DMS114 treated with DMSO at 0.1 percent for 48 hours (cell line): ENCODE measurements around the gene CCDC191.

Experiments used
- DNase-seq: peaks from one replicate; lab custom pipeline; 2025; ENCODE audit not compliant: unreplicated experiment; lab: John Stamatoyannopoulos, UW

CCDC191 gene, protein sequence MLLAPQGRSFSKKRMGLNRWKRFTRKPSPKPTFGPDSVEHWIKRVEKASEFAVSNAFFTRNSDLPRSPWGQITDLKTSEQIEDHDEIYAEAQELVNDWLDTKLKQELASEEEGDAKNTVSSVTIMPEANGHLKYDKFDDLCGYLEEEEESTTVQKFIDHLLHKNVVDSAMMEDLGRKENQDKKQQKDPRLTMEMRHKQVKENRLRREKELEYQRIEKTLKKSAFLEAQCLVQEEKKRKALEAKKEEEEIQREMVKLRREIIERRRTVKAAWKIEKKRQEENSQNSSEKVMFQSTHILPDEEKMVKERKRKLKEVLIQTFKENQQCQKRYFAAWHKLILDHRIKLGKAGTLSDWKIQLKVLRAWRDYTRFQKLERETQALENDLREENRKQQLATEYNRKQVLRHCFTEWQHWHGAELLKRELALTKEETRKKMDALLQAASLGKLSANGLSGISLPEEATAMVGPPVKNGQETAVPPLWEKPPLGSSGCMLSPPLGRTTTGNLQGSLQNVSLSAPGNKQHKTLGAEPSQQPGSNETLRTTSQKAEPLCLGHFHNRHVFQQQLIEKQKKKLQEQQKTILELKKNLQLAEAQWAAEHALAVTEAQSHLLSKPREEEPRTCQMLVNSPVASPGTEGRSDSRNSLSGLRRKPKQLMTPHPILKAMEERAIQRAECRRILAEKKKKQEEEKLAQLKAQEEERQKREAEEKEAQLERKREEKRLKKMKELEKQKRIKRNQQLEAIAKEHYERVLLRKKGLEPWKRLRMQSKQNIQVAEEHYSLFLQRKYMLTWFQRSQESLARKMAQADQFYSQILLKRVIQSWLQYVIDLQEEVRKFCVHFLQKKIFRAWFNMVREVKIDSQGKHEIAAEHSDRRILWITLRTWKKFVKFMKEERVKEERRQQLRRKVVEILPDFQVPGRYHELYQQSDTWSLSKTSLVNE

DNA sequence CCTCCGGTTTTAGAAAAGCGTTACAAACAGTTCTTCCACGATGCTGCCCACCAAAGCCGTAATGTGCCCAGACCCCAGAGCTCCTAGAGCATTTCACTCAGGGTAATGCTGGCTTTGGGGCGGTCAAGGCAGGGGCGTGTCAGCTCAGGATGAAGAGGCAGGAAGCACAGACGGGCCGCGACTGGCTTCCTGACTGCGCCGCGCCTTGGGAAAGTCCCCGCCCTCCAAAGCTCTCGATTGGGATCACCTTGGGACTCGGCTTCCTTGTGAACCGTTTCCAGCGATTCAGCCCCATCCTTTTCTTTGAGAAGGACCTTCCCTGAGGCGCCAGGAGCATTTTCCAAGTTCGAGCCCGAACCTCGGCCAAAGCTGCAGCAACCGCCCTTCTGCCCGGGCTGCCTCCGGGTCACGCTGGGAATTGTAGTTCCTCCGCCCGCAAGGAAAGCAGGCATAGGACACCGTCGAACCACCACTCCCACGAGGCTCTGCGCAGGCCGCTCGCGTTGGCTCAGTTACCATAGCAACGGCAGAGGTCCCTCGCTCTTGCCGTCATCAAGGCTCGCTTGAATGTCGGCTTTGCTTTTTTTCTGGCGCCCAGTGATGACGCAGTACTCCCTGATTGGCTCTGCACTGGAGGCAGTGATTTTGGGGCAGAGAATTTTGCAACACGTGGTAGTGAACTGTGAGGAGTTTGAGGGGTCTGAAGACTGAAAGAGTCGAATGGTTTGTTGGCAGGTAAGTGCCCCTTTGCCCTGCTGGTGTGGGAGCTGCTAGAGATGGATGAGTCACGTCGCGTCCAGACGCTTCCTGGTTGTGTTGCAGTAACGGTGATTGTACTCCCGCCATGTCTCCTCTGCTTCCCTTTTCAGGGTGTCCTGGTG, at the start of gene CCDC191, which contains the start of gene QTRT2:
Gene CCDC191 (minus strand): TSS at position 397 of the 881 bp plus-strand sequence. CDS start 60 bp downstream, at position 337.
Gene QTRT2 (plus strand): TSS at position 608 of the 881 bp plus-strand sequence. CDS start 8,521 bp downstream, outside the sequence.
- DNase-seq = peak; percentile 98

DNA sequence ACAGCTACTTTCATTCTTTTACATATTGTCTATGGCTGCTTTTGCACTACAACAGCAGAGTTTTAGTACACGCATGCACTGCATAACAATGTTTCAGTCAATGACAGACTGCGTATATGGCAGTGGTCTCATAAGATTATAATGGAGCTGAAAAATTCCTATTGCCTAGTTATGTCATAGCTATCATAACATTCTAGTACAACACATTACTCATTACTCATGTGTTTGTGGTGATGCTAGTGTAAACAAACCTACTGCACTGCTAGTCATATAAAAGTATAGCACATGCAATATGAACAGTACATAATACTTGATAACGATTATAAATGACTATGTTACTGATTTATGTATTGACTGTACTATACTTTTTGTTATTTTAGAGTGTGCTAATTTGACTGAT, 48.1 kb upstream of the CCDC191 start:
- DNase-seq = no peak

- DNase-seq = no peak
Observed at GRCh38 chr3:114103858-114104257, 47.5 kb upstream of the CCDC191 start.

DNA sequence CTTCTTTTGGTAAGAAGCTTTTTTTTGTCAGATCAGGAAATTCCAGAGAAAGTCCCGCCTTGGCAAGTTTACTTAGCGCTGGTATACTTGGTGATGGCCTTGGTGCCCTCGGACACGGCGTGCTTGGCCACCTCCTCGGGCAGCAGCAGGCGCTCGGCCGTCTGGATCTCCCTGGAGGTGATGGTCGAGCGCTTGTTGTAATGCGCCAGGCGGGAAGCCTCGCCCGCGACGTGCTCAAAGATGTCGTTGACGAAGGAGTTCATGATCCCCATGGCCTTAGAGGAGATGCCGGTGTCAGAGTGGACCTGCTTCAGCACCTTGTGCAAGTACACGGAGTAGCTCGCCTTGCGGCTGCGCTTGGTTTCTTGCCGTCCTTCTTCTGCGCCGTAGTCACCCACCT, 46.9 kb upstream of the CCDC191 start:
- DNase-seq = no peak

DNA sequence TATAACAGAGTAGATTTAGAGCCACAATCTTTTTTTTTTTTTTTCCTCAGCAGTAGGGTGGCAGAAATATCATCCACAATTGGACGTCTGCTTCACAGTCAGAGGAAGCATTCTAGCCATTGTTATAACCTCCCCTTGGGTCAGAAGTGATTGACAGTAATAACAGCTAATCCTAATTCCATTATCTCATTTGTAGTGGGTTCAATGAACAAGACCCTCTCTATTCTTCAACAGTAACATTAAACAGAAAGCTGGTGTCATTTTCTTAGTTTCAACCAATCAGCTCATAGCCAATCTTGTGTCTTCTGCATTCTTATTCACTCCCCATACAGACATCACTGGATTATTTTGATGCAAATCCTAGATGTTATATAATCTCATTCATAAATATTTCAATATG, 44.8 kb upstream of the CCDC191 start:
- DNase-seq = no peak

- no peak for DNase-seq
Observed at GRCh38 chr3:114095796-114096195, 39.5 kb upstream of the CCDC191 start.

GRCh38 chr3:114093596-114093995, 37.3 kb upstream of the CCDC191 start:
- no peak for DNase-seq

- no peak for DNase-seq
Observed at GRCh38 chr3:114093016-114093380, 36.7 kb upstream of the CCDC191 start.

- DNase-seq = no peak
Observed at GRCh38 chr3:114092151-114093015, 36.1 kb upstream of the CCDC191 start.

DNA sequence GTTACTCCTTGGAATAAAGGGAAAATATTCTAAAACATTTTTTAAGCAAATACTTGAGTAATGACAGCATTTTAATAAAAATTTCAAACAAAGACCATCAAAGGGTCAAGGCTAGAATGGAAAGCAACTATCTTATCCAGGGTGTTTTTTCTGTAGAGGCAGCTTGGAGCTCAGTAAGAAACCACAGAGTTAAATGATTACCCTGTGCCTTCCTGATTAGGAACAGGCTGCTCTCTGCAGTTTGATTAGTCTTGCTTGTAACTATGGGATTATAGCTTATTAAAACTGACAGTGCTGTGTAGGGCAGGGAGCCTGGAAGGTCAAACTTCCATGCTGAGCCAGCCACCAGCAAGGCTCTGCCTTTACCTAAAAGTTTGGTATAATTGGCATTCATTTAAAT, 33.3 kb upstream of the CCDC191 start:
- no peak for DNase-seq

- no peak for DNase-seq
Observed at GRCh38 chr3:114086356-114086755, 30.0 kb upstream of the CCDC191 start.

DNA sequence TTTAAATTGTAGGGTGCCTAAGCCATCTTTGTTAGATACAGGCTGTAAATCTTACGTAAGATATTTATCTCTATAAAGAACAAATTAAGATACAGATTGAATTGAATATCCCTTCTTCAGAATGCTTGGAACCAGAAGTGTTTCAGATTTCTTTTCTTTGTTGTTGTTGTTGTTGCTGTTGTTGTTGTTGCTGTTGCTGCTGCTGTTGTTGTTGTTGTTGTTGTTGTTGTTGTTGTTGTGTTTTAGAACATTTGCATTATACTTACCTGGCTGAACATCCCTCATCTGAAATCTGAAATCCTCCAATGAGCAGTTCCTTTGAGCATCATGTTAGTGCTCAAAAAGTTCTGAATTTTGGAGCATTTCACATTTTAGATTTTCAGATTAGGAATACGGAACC, 26.8 kb upstream of the CCDC191 start:
- DNase-seq = no peak

- DNase-seq = no peak
Observed at GRCh38 chr3:114081037-114081436, 24.7 kb upstream of the CCDC191 start.

DNA sequence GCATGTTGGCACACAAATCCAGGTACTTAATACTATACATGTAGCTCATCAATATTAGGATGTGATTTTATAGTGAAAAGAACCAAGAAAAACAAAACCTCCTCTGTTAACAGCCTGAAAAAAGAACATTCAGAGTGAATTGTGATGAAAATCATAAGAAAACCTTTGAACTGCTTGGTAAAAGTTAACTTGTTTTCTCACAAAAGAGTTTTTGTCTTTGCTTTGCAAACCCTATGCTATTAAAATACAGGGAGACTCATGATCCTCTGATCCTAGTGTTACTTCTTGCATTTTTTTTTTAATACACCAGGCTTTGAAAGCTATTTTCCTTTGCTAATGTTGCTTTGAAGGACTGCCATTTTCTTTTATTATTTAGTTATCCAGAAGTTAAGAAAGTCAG, 23.9 kb upstream of the CCDC191 start:
- DNase-seq = no peak

GRCh38 chr3:114079761-114080160, 23.4 kb upstream of the CCDC191 start:
- no peak for DNase-seq

DNA sequence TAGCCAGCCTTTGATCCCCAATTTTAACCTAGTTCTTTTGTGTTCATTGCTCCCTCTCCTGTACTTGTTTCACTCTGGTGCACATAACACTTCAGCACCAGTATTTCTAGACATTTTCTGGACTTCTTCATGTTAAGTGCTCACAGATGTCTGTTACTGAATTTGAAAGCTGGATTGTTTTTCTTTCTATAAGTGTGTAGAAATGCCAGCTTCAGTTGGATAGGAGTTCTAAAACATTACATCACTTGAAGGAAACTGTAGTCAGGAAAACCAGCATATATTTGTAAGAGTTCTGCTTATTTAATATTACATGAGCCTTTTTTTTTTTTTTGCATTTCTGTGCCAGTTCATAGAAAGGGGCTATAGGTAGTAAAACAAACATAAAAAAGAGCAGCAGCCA, 21.8 kb upstream of the CCDC191 start:
- no peak for DNase-seq

GRCh38 chr3:114076711-114077110, 20.4 kb upstream of the CCDC191 start:
- no peak for DNase-seq

- no peak for DNase-seq
Observed at GRCh38 chr3:114071786-114072185, 15.5 kb upstream of the CCDC191 start.

DNA sequence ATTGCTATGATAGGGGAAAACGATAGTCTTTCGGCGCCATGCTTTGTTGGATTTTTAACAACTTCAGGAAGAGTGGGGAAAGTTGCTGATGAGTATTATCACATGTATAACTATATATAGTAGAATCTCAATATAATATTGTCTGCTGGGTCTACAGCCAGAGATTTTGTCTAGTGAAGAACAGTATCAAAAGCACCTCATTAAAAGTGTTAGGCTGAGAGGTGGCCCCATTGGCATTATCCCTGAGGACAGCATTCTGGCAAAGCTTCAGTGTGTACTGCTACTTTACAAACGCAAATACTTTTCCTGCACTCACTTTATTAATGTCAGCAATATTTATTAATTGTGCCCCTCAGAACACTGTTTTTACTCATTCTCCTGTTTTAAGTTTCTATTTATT, 12.0 kb upstream of the CCDC191 start:
- DNase-seq = no peak

DNA sequence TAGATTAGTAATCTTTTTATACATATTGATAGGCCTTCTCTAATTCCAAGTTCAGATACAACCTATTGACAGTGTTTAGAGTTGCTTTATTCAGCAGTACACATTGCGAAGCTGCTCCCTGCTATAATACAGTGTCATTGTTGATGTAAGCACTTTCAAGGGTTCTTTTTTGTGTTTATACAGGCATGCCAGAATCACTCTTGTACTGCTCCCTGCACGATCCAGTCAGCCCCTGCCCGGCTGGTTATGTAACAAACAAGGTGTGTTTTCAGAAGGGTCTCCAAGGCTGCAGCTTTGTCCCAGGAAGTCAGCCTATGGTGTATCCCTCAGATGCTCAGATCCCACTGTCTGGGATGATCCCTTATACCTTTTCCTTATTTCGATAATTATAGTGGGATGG, 11.5 kb upstream of the CCDC191 start:
- no peak for DNase-seq
